ENCODE measurements around the gene BFSP2.

BFSP2 gene, protein sequence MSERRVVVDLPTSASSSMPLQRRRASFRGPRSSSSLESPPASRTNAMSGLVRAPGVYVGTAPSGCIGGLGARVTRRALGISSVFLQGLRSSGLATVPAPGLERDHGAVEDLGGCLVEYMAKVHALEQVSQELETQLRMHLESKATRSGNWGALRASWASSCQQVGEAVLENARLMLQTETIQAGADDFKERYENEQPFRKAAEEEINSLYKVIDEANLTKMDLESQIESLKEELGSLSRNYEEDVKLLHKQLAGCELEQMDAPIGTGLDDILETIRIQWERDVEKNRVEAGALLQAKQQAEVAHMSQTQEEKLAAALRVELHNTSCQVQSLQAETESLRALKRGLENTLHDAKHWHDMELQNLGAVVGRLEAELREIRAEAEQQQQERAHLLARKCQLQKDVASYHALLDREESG

DNA sequence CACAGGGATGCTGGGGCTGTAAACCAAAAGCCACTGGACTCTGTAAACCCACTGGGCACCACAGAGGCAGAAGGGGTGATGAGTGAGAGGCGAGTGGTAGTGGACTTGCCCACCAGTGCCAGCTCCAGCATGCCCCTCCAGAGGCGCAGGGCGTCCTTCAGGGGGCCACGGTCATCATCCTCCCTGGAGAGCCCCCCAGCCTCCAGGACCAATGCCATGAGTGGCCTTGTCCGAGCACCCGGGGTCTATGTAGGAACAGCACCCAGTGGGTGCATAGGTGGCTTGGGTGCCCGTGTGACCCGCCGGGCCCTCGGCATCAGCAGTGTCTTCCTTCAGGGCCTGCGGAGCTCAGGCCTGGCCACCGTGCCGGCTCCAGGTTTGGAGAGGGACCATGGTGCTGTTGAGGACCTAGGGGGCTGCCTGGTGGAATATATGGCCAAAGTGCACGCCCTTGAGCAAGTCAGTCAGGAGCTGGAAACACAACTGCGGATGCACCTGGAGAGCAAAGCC, at the start of gene BFSP2:
Gene BFSP2 (plus strand): TSS at position 51 of the 510 bp plus-strand sequence. CDS start 28 bp downstream, at position 79.
- no peak for DNase-seq (ENCODE audit: low read depth in 2 of 3, low spot score in 2 of 3)

DNA sequence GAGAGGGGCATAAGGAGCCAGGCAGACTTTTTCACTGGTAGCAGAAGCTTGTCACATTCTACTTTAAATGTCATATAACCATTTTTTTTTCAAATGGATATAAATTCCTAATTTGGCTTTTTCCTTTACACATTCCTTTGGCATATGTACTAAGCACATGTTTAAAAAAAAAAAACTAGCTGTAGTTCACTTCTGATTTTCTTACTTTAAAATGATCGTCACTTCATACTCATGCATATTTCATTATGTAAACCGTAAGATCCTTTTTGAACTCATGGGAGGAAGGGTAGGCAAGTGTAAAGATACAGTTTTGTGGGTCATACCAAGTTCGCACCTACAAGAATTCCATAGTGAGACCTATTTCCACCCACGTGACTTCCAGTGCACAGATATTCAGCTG, 45.1 kb upstream of the BFSP2 start:
- DNase-seq (ENCODE audit: low read depth in 2 of 3, low spot score in 2 of 3) = no peak

DNA sequence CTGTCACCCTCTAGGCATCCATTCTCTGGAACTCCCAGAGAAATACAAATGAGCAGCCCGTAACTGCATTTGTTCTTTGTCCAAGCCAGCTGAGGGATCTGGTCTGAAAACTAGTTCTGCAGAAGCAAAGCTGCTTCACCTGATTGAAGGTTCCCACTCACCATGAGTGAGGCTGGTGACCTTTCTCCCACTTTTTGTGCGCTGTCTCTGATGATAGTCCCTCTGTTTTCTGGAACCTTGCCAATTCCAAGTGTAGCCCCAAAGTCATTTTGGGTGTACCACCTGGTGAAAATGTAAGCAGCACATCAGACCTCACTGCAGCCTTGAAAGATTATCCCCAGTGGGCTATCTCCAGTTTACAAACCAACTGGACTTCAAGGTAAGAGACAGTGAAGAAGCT, 39.4 kb upstream of the BFSP2 start:
- DNase-seq (ENCODE audit: low read depth in 2 of 3, low spot score in 2 of 3) = no peak

DNA sequence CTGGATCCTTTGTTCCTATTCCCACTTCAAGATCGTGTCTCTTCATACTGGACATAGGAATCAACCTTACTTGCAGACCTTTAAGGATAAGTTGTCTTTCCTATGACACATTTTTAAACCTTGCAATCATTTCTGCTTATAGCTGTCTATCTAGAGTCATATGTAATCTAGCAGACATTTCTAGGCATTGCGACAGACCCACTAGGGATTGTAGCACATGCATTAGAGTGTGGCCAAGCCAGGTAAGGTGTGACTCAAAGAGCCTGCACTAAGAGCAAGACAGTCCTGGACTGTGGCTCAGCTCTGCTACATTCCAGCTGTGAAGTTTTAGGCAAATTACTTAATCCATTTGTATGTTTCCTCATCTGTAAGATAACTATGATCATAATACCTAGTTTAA, 38.8 kb upstream of the BFSP2 start:
- DNase-seq (ENCODE audit: low read depth in 2 of 3, low spot score in 2 of 3) = no peak

DNA sequence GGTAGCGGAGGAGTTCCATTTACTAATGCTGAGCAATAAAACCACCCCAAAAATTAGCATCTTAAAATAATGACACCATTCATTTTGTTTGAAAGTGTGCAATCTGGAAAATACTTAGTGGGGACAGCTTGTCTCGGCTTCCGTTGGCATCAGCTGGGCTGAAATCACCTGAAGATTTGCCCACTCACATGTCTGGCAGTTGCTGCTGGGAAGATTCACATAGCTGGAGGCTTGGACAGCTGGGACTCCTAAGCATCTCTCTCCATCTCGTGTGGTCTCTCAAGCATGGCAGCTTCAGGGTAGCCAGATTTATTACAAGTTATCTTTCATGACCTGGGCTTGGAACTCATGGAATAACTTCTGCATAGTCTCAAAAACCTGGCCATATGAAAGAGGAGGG, 38.4 kb upstream of the BFSP2 start:
- DNase-seq (ENCODE audit: low read depth in 2 of 3, low spot score in 2 of 3) = no peak

DNA sequence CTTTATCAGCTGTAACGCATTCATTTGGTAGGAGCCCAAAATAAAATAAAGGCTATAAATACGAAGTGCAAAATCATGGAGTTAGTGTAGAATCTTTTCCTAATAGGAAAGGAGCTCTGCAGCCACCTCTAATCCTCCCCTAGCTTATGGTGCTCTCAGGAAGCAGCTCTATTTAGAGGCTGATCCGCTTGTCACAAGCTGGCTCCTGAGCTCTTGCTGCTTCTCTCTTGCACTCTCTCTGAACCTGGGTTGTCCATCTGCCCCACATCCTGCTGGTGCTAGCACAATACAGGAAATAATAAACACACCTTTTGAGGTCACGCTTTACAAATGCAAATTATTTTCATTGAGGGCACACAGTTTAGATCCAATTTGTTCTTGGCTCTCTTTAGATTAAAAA, 37.3 kb upstream of the BFSP2 start:
- no peak for DNase-seq (ENCODE audit: low read depth in 2 of 3, low spot score in 2 of 3)

DNA sequence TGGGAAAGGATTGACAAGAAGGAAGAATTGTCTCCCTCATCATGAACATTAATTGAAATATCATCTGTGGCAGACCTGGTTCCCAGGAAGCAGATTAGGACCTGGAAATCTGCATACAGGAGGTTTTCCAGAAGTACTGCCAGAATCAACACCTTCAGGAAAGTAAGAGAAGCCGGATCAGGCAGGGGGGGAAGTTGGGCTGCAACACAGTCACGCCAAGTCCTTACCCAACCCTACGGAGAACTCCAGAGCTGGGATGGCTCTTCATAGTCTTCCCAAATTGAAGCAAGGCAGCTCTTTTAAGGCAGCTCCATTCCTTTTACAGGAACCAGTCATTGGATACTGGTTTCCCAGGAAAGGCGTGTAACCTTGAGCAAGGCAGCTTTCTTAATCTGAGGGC, 35.2 kb upstream of the BFSP2 start:
- DNase-seq (ENCODE audit: low read depth in 2 of 3, low spot score in 2 of 3) = no peak

DNA sequence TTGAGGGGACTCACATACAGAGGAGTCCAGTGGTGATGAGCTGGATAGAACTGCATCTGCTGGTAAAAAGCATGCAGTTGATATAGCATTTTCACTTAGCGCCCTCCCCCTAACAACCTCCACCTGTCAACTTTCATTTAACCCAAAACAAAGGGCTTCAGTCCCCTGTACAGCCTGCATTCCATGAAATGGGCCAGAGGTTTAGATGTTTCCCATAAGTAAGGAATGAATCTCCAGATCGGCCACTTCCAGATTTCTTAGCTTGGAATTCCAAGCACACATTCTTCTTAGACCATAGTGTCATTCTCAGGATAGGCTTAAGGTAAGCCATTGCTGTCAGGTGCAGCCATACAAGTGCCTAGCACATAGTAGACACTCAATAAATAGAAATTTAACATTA, 32.9 kb upstream of the BFSP2 start:
- DNase-seq (ENCODE audit: low read depth in 2 of 3, low spot score in 2 of 3) = no peak

DNA sequence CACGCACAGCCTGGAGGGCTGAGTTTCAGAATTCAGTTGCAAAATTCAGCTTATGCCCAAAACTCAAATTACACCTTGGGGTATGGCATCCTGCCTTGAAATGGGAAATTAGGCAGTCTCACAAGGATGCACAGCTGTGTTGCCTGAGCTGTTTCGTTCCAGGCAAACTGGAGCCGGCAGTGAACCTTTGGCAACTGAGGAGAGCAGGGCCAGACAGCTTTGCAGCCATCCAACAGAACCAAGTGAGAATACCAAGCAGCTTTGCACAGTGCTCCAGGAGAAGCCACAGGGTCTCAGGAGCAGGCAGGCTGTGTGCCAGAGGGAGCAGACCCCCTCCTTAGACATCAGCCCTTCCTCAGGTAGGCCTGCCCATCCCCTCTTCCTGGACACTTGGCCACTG, 32.5 kb upstream of the BFSP2 start:
- DNase-seq (ENCODE audit: low read depth in 2 of 3, low spot score in 2 of 3) = no peak

DNA sequence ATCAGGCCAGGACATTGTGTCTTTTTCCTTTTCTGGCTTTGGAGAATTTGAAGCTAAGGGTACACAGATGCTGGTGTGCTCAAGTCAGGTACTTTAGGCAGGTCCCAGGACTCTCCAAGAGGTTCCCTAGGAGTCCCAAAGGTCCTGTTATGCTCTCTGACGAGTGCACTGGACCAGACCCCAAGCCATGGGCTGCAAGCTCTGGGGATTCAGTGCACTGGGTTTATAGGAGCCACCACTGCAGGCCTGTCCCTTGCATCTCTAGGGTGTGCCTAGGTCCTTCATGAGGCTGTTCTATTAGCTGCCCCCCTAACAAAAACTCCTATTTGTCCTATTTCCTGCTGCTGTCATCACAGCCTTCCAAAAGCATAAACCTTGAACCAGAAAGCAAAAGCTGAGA, 31.9 kb upstream of the BFSP2 start:
- DNase-seq (ENCODE audit: low read depth in 2 of 3, low spot score in 2 of 3) = no peak

DNA sequence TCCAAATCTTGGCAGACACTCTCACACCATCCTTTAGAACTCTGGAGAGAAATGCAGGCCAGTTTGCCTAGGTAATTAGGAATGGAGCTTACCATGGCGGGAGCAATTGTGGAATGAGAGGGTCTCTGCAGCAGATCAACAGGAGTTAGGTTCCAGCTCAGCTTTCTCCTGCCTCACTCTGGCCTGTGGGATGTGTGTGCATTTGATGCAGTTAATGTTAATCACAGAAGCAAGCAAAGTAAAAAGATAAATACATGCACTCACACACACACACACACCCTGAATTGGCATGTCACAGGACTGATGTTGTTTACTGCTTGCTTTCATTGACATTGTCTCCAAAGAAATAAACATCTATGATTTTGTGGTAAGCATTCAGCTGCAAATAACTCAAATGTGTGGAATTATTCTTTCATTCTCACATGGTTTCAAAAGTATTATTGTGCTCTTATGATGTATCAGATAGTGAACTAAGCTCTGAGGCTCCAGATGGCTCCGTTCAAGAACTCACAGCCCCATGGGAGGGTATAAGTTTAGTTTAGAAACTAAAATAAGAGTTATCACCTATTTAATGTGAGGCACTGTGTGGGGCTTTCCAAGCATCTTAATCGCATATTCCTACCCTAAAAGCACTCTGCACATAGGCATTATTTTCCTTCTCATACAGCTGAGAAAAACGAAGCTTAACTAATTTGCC, 31.3 kb upstream of the BFSP2 start:
- no peak for DNase-seq (ENCODE audit: low read depth in 2 of 3, low spot score in 2 of 3)

DNA sequence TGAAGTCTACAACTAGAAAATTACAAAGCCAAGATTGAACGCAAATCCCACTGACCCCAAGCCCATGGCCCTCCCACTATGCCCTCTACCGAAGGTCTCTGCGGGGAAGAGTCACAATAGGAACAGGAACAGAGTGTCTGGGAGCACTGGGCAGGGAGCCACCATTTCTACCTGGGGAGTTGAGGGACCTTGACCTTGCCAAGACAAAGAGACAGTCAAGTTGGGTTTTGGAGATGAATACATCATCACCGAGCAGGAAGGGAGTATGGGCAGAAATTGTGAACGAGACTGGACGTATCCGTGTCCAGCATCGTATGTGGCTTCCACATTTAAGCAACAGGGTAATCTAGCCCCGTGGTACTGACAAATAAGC, 30.8 kb upstream of the BFSP2 start:
- DNase-seq (ENCODE audit: low read depth in 2 of 3, low spot score in 2 of 3) = no peak

DNA sequence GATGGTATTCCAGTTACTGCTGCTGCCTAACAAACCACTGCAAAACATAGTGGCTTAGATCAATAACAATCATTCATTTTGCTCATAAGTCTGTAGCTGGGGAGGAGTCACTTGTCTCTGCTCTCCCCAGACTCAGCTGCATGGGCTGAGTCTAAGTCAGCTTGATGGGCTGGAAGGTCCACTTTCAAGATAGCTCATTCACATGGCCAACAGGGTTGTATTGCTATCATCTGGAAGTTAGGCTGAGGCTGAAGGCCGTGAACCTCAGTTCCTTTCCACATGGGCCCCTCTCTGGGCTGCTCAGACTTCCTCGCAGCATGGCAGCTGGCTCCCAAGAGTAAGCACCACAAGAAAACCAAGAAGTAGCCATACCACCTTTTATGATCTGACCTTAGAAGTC, 28.7 kb upstream of the BFSP2 start:
- no peak for DNase-seq (ENCODE audit: low read depth in 2 of 3, low spot score in 2 of 3)

DNA sequence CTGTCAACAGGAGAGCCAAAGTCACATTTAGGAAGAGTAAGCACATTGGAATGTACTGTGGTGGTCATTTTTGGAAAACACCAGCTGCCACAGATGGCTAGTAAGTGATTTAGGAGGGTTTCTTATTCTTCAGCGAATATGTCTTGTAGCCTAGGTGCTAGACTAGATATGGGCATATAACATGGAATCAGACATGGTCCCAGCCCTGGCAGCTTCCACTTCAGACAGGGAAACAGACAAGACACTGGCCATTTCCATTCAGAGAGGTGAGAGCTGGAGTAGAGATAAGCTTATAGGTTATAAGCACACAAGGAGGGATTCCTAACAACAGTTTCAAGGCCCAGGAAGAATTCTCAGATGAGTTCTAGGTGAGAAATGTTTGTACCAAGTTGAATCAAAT, 28.2 kb upstream of the BFSP2 start:
- DNase-seq (ENCODE audit: low read depth in 2 of 3, low spot score in 2 of 3) = no peak

DNA sequence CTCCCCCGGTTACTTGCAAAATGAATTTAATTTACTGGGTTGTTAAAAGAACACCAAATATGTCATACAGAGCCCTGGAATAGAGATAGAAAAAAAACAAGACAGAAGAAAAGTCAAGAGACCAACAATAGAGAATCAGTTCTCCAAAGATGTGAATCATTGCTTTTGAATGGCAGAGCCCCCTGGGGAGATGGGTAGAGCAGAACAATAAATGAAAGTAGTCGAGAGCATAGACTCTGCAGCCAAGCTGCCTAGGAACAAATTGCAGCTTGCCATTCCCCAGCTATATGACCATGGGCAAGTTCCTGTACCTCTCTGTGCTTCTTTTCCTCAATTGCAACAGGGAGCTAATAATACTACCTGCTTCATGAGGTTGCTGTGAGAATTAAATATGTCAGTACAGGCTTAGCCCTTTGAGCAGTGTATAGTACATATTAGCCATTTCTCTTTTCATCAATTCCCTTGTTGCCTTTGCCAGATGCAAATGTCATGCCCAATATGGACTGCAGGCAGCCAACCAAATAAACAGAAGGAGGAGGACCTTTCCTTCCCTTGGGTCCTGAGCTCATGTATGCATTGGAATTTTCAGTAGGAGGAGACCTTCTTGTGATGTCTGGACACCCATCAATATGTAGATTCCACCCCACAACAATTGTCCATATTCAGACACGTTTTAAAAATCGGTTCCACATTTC, 25.0 kb upstream of the BFSP2 start:
- no peak for DNase-seq (ENCODE audit: low read depth in 2 of 3, low spot score in 2 of 3)

DNA sequence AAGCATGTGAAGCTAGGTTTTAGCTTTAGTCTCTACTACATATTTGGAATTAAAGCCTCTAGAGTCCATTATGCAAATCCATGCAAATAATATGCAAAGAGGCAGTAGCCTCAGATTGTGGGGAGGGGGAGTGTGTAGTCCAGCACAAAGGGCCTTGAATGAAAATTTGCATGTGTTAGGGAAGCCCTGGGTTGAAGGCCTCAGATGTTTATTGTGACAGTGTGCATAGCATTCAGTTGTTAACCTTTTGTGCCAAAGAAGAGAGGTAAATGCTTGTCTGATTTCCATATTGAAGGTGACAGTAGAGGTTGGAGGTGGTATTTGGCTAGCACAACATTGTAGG, 24.5 kb upstream of the BFSP2 start:
- DNase-seq (ENCODE audit: low read depth in 2 of 3, low spot score in 2 of 3) = no peak

DNA sequence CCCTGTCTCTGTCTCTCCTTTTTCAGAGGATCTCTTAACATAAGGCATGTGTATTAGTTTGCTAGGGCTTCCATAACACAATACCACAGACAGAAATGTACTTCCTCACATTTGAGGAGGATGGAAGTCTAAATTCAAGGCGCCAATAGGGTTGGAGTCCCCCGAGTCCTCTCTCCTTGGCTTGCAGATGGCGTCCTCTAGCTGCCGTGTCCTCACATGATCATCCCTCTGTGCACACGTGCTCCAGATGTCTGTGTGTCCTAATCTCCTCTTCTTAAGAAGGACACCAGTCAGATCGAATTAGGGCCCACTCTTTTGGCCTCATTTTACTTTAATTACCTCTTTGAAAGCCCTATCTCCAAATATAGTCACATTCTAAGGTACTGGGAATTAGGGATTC, 23.0 kb upstream of the BFSP2 start:
- DNase-seq (ENCODE audit: low read depth in 2 of 3, low spot score in 2 of 3) = no peak

DNA sequence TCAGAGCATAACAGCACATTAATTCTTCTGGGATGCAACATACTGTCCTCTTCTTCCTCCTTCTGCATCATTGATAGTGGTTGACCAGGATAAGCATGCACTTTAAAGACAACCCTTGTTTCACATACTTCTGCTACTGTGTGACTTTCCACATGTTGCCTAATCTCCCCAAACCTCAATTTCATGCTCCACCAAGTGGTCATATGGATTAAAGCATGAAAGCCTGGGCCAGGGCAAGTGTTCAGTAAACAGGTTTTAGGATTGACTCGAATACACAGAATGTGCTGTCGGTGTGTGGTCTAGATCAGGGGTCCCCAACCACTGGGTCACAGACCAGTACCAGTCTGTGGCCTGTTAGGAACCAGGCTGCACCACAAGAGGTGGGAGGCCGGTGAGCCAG, 22.5 kb upstream of the BFSP2 start:
- no peak for DNase-seq (ENCODE audit: low read depth in 2 of 3, low spot score in 2 of 3)

DNA sequence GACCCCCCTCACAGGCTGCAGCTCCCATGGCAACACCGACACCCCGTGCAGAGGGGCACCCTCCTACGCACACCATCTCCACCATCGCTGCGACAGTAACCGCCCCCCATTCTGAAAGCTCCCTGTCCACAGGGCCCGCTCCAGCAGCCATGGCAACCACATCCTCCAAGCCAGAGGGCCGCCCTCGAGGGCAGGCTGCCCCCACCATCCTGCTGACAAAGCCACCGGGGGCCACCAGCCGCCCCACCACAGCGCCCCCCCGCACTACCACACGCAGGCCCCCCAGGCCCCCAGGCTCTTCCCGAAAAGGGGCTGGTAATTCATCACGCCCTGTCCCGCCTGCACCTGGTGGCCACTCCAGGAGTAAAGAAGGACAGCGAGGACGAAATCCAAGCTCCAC, 19.9 kb upstream of the BFSP2 start:
- DNase-seq (ENCODE audit: low read depth in 2 of 3, low spot score in 2 of 3) = no peak

DNA sequence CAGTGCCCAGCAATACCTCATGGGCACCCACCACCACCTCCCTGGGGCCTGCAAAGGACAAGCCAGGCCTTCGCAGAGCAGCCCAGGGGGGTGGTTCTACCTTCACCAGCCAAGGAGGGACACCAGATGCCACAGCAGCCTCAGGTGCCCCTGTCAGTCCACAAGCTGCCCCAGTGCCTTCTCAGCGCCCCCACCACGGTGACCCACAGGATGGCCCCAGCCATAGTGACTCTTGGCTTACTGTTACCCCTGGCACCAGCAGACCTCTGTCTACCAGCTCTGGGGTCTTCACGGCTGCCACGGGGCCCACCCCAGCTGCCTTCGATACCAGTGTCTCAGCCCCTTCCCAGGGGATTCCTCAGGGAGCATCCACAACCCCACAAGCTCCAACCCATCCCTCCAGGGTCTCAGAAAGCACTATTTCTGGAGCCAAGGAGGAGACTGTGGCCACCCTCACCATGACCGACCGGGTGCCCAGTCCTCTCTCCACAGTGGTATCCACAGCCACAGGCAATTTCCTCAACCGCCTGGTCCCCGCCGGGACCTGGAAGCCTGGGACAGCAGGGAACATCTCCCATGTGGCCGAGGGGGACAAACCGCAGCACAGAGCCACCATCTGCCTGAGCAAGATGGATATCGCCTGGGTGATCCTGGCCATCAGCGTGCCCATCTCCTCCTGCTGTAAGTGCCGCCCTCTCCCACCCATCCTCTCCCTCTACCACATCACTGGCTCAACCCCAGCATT, 19.2 kb upstream of the BFSP2 start:
- no peak for DNase-seq (ENCODE audit: low read depth in 2 of 3, low spot score in 2 of 3)

DNA sequence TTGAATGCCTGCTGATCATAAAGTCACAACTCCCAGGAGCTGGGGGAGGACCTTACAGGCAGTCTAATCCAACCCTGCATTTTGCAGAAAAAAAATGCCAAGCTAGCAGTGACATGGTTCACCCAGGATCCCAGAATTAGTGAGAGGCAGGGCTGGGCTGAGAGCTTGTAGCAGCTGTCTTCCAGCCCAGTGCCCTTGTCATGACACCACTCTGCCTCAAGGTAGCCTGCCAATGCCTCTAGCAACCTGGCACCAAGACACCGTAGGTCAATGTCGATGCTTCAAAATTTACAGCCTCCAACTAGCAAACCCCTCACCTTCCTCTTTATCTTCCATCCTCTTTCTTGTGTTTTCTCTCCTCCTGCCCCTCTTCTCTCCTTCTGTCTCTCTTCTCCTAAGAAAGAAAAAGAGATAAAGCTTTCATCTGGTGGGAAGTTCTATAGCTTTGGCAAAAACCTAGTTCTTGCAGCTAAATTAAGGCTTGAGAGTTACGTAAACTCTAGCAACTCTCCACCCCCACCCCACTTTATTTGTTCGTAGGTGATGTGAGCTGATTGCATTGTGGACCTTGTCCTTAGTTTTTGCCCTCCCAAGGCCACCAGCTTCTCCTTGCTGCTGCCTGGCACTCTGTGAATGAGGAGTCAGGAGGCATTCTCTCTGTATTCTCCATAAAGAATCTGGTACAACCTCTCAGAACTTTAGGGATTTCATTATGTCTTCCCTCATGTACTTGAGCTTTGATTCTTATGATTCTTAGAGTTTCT, 18.3 kb upstream of the BFSP2 start:
- no peak for DNase-seq (ENCODE audit: low read depth in 2 of 3, low spot score in 2 of 3)

Data from activated CD8-positive, alpha-beta memory T cell treated with anti-CD3 and anti-CD28 coated beads for 48 hours (primary cell).